GM12878 (cell line): ENCODE data around the gene PNPLA8. TPM values are rescaled to one million over a fixed set of nuclear protein-coding genes. Genes with fewer than 3 reads are reported as not detected.

ENCODE experiments used
- ATAC-seq: fragments of 200-7000 bp; cut with Tn5 transposase; 3 replicates; pipeline ENCODE4 v1.9.1; 2020; ENCODE audit warnings: mild to moderate bottlenecking, moderate library complexity
- BruUV-seq: library from RNA; stranded (reverse); fragments of 400-500 nt; replicated peaks from 2 replicates; lab custom pipeline; 2021; lab: Mats Ljungman, UMichigan
- CTCF ChIA-PET: fragments of 300-600 bp; sonication (Branson Sonifier 250); formaldehyde crosslinking; extraction: SDS; loops from one replicate; lab custom pipeline; 2021; ENCODE audit warnings: inconsistent platforms; lab: Yijun Ruan, JAX
- POLR2A ChIA-PET: fragments of 350-600 bp; formaldehyde crosslinking; extraction: SDS; loops from one replicate; lab custom pipeline; 2021; ENCODE audit warnings: inconsistent platforms; lab: Charles Lee
- RAD21 ChIA-PET: fragments of 300-600 bp; sonication (Branson Sonifier 250); formaldehyde crosslinking; loops from one replicate; lab custom pipeline; 2023; ENCODE audit warnings: antibody characterized with exemption; ENCODE audit not compliant: unreplicated experiment; lab: Charles Lee
- SMC1A ChIA-PET: fragments of 300-600 bp; sonication (Branson Sonifier 250); formaldehyde crosslinking; loops from one replicate; lab custom pipeline; 2023; ENCODE audit not compliant: unreplicated experiment, uncharacterized antibody; lab: Charles Lee
- DNase-seq: peaks from one replicate; pipeline ENCODE4 v3.0.0-alpha.2; 2011; ENCODE audit warnings: low read depth, low spot score
- FAIRE-seq: peaks from 3 replicates; lab custom pipeline; 2011; peaks lifted over from hg19 to GRCh38; lab: Jason Lieb, UNC
- H2AFZ ChIP-seq: 2 replicates; pipeline ENCODE4 v1.6.0; 2011; ENCODE audit warnings: low read depth, low read length, control low read depth; ENCODE audit not compliant: control insufficient read depth
- H3K27ac ChIP-seq: 2 replicates; pipeline ENCODE4 v1.5.1; 2011; ENCODE audit warnings: control low read depth; ENCODE audit not compliant: control insufficient read depth, insufficient read depth
- H3K27me3 ChIP-seq, 2 experiments: replicated peaks in 1 of 2; 2 replicates each; pipeline versions ENCODE4 v1.6.0 to v1.6.1; 2011; ENCODE audit warnings: low read length in 1 of 2; ENCODE audit not compliant: control insufficient read depth in 2 of 2, insufficient read depth in 2 of 2
- H3K36me3 ChIP-seq, 2 experiments: 2 replicates each; pipeline ENCODE4 v1.5.1; 2011; ENCODE audit warnings: low read length in 1 of 2; ENCODE audit not compliant: control insufficient read depth in 2 of 2, insufficient read depth in 2 of 2
- H3K4me1 ChIP-seq: 2 replicates; pipeline ENCODE4 v1.6.1; 2011; ENCODE audit warnings: mild to moderate bottlenecking, low read length, moderate library complexity, mixed read lengths; ENCODE audit not compliant: control insufficient read depth, insufficient read depth
- H3K4me2 ChIP-seq: 2 replicates; pipeline ENCODE4 v1.6.0; 2011; ENCODE audit warnings: control low read depth; ENCODE audit not compliant: control insufficient read depth, insufficient read depth
- H3K4me3 ChIP-seq: fragments of 200-600 bp; sonication (generic); 2 replicates; pipeline ENCODE4 v1.5.1; 2016
- H3K79me2 ChIP-seq: 2 replicates; pipeline ENCODE4 v1.6.0; 2011; ENCODE audit warnings: low read length; ENCODE audit not compliant: control insufficient read depth, insufficient read depth
- H3K9ac ChIP-seq: 2 replicates; pipeline ENCODE4 v1.8.0; 2011; ENCODE audit warnings: low read length, control low read depth, mixed read lengths; ENCODE audit not compliant: control insufficient read depth, insufficient read depth
- H3K9me3 ChIP-seq: replicated peaks from 3 replicates; pipeline ENCODE4 v1.5.1; 2011; ENCODE audit warnings: mild to moderate bottlenecking, low read length; ENCODE audit not compliant: control insufficient read depth, insufficient read depth
- H4K20me1 ChIP-seq: 2 replicates; pipeline ENCODE4 v1.6.0; 2011; ENCODE audit not compliant: control insufficient read depth, insufficient read depth
- BRCA1 ChIP-seq: IDR thresholded peaks from 2 replicates; pipeline ENCODE4 v1.6.1; 2011; ENCODE audit warnings: low read depth, low read length, improper control_type of control experiment
- KDM1A ChIP-seq: fragments of 200-600 bp; sonication (generic); IDR thresholded peaks from 2 replicates; pipeline ENCODE4 v1.6.1; 2016; ENCODE audit warnings: borderline replicate concordance
- MTA2 ChIP-seq: fragments of 450-650 bp; IDR thresholded peaks from 2 replicates; pipeline ENCODE4 v1.6.1; 2016; ENCODE audit warnings: low read depth, mild to moderate bottlenecking, moderate library complexity
- NBN ChIP-seq: fragments of 450-650 bp; IDR thresholded peaks from 2 replicates; pipeline ENCODE4 v1.6.1; 2016
- RFX5 ChIP-seq: IDR thresholded peaks from 2 replicates; pipeline ENCODE4 v1.6.1; 2011; ENCODE audit warnings: low read depth, low read length, improper control_type of control experiment
- SUPT20H ChIP-seq: IDR thresholded peaks from 2 replicates; pipeline ENCODE4 v1.6.1; 2011; ENCODE audit warnings: low read depth, mild to moderate bottlenecking, low read length, moderate library complexity, borderline replicate concordance; ENCODE audit not compliant: control insufficient read depth
- TCF3 ChIP-seq: IDR thresholded peaks from 2 replicates; pipeline ENCODE4 v1.6.1; 2012; ENCODE audit warnings: low read depth, mild to moderate bottlenecking, low read length, borderline replicate concordance; ENCODE audit not compliant: insufficient read depth
- WGBS: methylation state at CpG from one replicate; pipeline ENCODE4 v1.1.6; 2016; ENCODE audit warnings: low lambda C conversion rate; ENCODE audit not compliant: insufficient replicate concordance, insufficient coverage; ENCODE audit errors: missing lambda C conversion rate; 5-methylcytosine and 5-hydroxymethylcytosine counted together
- in situ Hi-C: fragments of 300-500 bp; cut with MboI; formaldehyde crosslinking; loops from 9 replicates; pipeline ENCODE4 v1.14.3; 2018; ENCODE audit warnings: mixed read lengths
- intact Hi-C: fragments of 100-400 bp; cut with micrococcal nuclease; formaldehyde crosslinking; loops from one replicate; pipeline ENCODE4 v1.14.2; 2022; ENCODE audit not compliant: unreplicated experiment
- polyA plus RNA-seq, 11 experiments: library from polyadenylated mRNA; depleted of rRNA in 4 of 11; unstranded in 6 of 11; stranded (reverse) in 5 of 11; fragments of >200 nt; fragmentation: Nextera tagmentation in 4 of 11; fragmentation: Illumina TruSeq in 1 of 11; extraction: Ambion mirVana in 4 of 11; extraction: Trizol in 1 of 11; gene quantifications; 1 replicate in 1 of 11; 2 replicates in 10 of 11; pipeline versions ENCODE4 v1.2.1 to v1.2.3, GENCODE V29; 2011 to 2016; ENCODE audit warnings: inconsistent platforms in 2 of 11, missing spikeins in 2 of 11, low read depth in 1 of 11
- total RNA-seq, 4 experiments: library from RNA; depleted of rRNA in 3 of 4; stranded (reverse); fragments of >200 nt in 3 of 4; fragmentation: Illumina TruSeq in 1 of 4; extraction: Trizol in 1 of 4; gene quantifications; 2 replicates each; pipeline versions ENCODE4 v1.2.1 to v1.2.3, GENCODE V29; 2013 to 2021
- TF ChIP-seq, protein P1 (sequence below): IDR thresholded peaks from 2 replicates; pipeline ENCODE4 v1.6.1; 2012; ENCODE audit warnings: low read depth, low read length, improper control_type of control experiment
- TF ChIP-seq, protein P2 (sequence below): IDR thresholded peaks from 2 replicates; pipeline ENCODE4 v1.6.1; 2011; ENCODE audit warnings: low read depth, low read length, improper control_type of control experiment, borderline replicate concordance

The PNPLA8 gene
- total and polyA plus RNA-seq, 10 of the 15 experiments (the other 5 are each of a cell fraction or from before 2014, with no cell fraction given) = 8.0 to 16.3 (median 12.2) TPM

DNA sequence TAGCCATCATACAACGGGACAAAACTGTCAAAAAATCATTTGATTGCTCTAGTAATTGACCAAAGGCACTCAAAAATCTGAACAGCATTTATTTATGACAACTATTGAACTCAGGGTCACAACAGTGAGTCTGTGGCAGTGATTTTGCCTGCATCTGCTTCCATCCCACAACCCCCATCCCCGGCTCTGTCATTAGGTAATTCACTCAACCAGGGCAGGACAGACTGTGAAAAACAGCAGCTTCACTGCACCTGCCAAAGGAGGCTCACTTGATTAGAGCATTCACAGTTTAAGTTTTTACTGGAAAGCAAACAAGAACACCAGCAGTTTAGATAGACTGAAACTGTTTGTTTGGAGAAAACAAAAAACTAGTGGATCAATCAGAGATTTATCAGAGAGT, 91.9 kb downstream of the PNPLA8 start:
- CTCF ChIA-PET = no interaction called here
- in situ Hi-C loops = no loop called here
- WGBS = 60% methylated on average over 2 of the region's 2 CpGs

DNA sequence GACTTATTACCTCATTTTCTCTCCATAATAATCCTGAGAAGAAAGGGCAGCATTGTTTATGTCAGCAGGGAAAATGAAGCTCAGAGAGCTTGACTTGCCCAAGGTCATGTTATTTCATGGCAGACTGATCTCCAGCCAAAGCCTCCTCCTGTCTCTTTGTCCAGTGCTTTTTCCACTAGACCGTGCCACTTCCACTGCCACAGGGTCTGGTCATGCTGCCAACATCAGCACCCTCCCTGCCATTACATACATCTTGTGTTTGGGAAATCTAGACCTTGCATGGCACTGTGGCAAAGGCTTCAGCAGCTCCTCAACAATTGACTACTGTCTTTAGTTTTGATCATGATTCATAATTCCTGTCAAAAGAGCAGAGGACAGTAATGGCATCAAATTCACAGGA, 94.8 kb downstream of the PNPLA8 start:
- no peak for DNase-seq
- H3K9me3 ChIP-seq = no peaks in the 10 kb centered on the region
- ATAC-seq = no peak
- 77% methylated on average over 1 of the region's 1 CpG for WGBS
- no peaks in the 10 kb centered on the region for H3K36me3 ChIP-seq
- no peak for FAIRE-seq
- RAD21 ChIA-PET = no interaction called here
- intact Hi-C loops = no loop called here
- SMC1A ChIA-PET = interaction anchor here (1.0 kb wide), 1 partner anchor 241 kb away, joined by 3 read pairs; no protein-coding TSS in a partner anchor
- peaks cover 0 to 2% of the 10 kb centered on the region in 2 experiments; a peak in 2 of 4 replicates for H3K27me3 ChIP-seq
- no peak overlapping the region for H3K4me3 ChIP-seq
- no peak overlapping the region for H3K27ac ChIP-seq
- H3K9ac ChIP-seq = no peak overlapping the region
- no peak overlapping the region for H3K4me2 ChIP-seq
- TF ChIP-seq, protein P1, sequence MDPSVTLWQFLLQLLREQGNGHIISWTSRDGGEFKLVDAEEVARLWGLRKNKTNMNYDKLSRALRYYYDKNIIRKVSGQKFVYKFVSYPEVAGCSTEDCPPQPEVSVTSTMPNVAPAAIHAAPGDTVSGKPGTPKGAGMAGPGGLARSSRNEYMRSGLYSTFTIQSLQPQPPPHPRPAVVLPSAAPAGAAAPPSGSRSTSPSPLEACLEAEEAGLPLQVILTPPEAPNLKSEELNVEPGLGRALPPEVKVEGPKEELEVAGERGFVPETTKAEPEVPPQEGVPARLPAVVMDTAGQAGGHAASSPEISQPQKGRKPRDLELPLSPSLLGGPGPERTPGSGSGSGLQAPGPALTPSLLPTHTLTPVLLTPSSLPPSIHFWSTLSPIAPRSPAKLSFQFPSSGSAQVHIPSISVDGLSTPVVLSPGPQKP = no peak
- TF ChIP-seq NBN = no peak
- TF ChIP-seq, protein P2, sequence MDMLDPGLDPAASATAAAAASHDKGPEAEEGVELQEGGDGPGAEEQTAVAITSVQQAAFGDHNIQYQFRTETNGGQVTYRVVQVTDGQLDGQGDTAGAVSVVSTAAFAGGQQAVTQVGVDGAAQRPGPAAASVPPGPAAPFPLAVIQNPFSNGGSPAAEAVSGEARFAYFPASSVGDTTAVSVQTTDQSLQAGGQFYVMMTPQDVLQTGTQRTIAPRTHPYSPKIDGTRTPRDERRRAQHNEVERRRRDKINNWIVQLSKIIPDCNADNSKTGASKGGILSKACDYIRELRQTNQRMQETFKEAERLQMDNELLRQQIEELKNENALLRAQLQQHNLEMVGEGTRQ = no peak
- TF ChIP-seq BRCA1 = no peak
- BruUV-seq = no TSS peak
- CTCF ChIA-PET = interaction anchor here (0.8 kb wide), 1 partner anchor 13 kb away, joined by 3 read pairs; no protein-coding TSS in a partner anchor
- in situ Hi-C loops = no loop called here
- no peaks in the 10 kb centered on the region for H3K79me2 ChIP-seq
- no peaks in the 10 kb centered on the region for H3K4me1 ChIP-seq
- H2AFZ ChIP-seq = no peak overlapping the region
- H4K20me1 ChIP-seq = no peaks in the 10 kb centered on the region
- POLR2A ChIA-PET = no interaction called here

More for the DNA sequence above, 91.9 kb downstream of the PNPLA8 start:
- ChIA-PET POLR2A (no interaction called here), RAD21 (no interaction called here), SMC1A (no interaction called here)
- no TSS peak for BruUV-seq
- peak; percentile 35 for FAIRE-seq
- no peak for TF ChIP-seq KDM1A
- TF ChIP-seq, protein P2 = no peak
- TF ChIP-seq TCF3 = no peak
- no peak for TF ChIP-seq SUPT20H
- TF ChIP-seq MTA2 = no peak
- no peak for TF ChIP-seq RFX5
- no peak for TF ChIP-seq NBN
- no peak overlapping the region for H3K4me2 ChIP-seq
- H3K4me3 ChIP-seq = no peak overlapping the region
- DNase-seq = no peak
- no peak overlapping the region for H3K27ac ChIP-seq
- H3K27me3 ChIP-seq = peaks cover 0 to 2% of the 10 kb centered on the region in 2 experiments; a peak in 1 of 4 replicates
- no peak overlapping the region for H3K9ac ChIP-seq
- intact Hi-C loops = no loop called here
- H3K36me3 ChIP-seq = no peaks in the 10 kb centered on the region
- no peaks in the 10 kb centered on the region for H3K4me1 ChIP-seq
- peak; percentile 15; the same call in 2 of the 3 replicates for ATAC-seq
- no peaks in the 10 kb centered on the region for H3K79me2 ChIP-seq
- no peaks in the 10 kb centered on the region for H4K20me1 ChIP-seq
- H2AFZ ChIP-seq = no peak overlapping the region
- H3K9me3 ChIP-seq = no peaks in the 10 kb centered on the region
